H1 (cell line): ENCODE data around the gene NHS. TPM values are rescaled to one million over a fixed set of nuclear protein-coding genes. Genes with fewer than 3 reads are reported as not detected.

Source experiments
- CTCF ChIA-PET: fragments of 300-600 bp; sonication (Branson Sonifier 250); formaldehyde crosslinking; loops from one replicate; lab custom pipeline; 2021; ENCODE audit not compliant: partially characterized antibody; lab: Charles Lee
- POLR2A ChIA-PET: fragments of 300-600 bp; sonication (Branson Sonifier 250); formaldehyde crosslinking; loops from one replicate; lab custom pipeline; 2021; ENCODE audit warnings: inconsistent platforms; ENCODE audit not compliant: partially characterized antibody; lab: Charles Lee
- DNase-seq, 2 experiments: peaks; one replicate each; pipeline versions ENCODE4 v3.0.0 to v3.0.0-alpha.2; 2010 to 2022; ENCODE audit warnings: low spot score in 2 of 2, low read depth in 1 of 2, mixed read lengths in 1 of 2
- FAIRE-seq: peaks from 2 replicates; lab custom pipeline; 2011; peaks lifted over from hg19 to GRCh38; lab: Jason Lieb, UNC
- H2AFZ ChIP-seq: 2 replicates; pipeline ENCODE4 v1.8.1; 2012; ENCODE audit warnings: low read length, inconsistent platforms
- H2AK5ac ChIP-seq: 2 replicates; pipeline ENCODE4 v1.6.1; 2013; ENCODE audit warnings: low read depth, low read length
- H2BK120ac ChIP-seq: replicated peaks from 2 replicates; pipeline ENCODE3; 2013; ENCODE audit warnings: low read depth, low read length, inconsistent platforms
- H2BK12ac ChIP-seq: 2 replicates; pipeline ENCODE4 v1.6.1; 2013; ENCODE audit warnings: low read depth, low read length
- H2BK15ac ChIP-seq: 2 replicates; pipeline ENCODE4 v1.6.1; 2013; ENCODE audit warnings: low read length
- H2BK20ac ChIP-seq: 2 replicates; pipeline ENCODE4 v1.6.1; 2013; ENCODE audit warnings: low read length
- H2BK5ac ChIP-seq: 2 replicates; pipeline ENCODE4 v1.6.1; 2013; ENCODE audit warnings: low read depth, low read length
- H3K14ac ChIP-seq: 2 replicates; pipeline ENCODE4 v1.6.1; 2013; ENCODE audit warnings: inconsistent platforms; ENCODE audit not compliant: insufficient read length
- H3K18ac ChIP-seq: 2 replicates; pipeline ENCODE4 v1.6.1; 2013; ENCODE audit warnings: low read length; ENCODE audit errors: extremely low read depth
- H3K23ac ChIP-seq: 2 replicates; pipeline ENCODE4 v1.6.1; 2013; ENCODE audit warnings: inconsistent platforms; ENCODE audit not compliant: insufficient read length
- H3K23me2 ChIP-seq: 2 replicates; pipeline ENCODE4 v1.6.1; 2013; ENCODE audit warnings: low read depth, low read length
- H3K27ac ChIP-seq: 2 replicates; pipeline ENCODE4 v1.6.1; 2011; ENCODE audit warnings: low read depth, low read length, inconsistent platforms
- H3K27me3 ChIP-seq, 4 experiments: replicated peaks in 1 of 4; 1 replicate in 1 of 4; 2 replicates in 3 of 4; pipeline versions ENCODE4 v1.6.1 to v1.8.1; 2011 to 2013; ENCODE audit warnings: low read length in 3 of 4, mild to moderate bottlenecking in 3 of 4, inconsistent platforms in 2 of 4, mixed read lengths in 2 of 4, moderate library complexity in 1 of 4; ENCODE audit not compliant: control insufficient read depth in 3 of 4, insufficient read depth in 3 of 4; ENCODE audit errors: extremely low read depth in 1 of 4
- H3K36me3 ChIP-seq, 4 experiments: 2 replicates each; pipeline versions ENCODE4 v1.6.1 to v1.8.1; 2011 to 2013; ENCODE audit warnings: mild to moderate bottlenecking in 4 of 4, low read length in 3 of 4, moderate library complexity in 2 of 4, control low read depth in 1 of 4, inconsistent platforms in 1 of 4; ENCODE audit not compliant: insufficient read depth in 4 of 4, control insufficient read depth in 2 of 4
- H3K4ac ChIP-seq: replicated peaks from 2 replicates; pipeline ENCODE3; 2013; ENCODE audit warnings: low read length, low read depth, mixed read lengths, inconsistent platforms; ENCODE audit not compliant: insufficient read length
- H3K4me1 ChIP-seq, 4 experiments: replicated peaks in 1 of 4; 1 replicate in 1 of 4; 2 replicates in 3 of 4; pipeline versions ENCODE4 v1.6.1 to v1.8.1; 2011 to 2013; ENCODE audit warnings: low read length in 3 of 4, inconsistent platforms in 2 of 4, mixed read lengths in 1 of 4; ENCODE audit not compliant: insufficient read depth in 4 of 4, control insufficient read depth in 3 of 4
- H3K4me2 ChIP-seq, 2 experiments: 2 replicates each; pipeline versions ENCODE4 v1.6.1 to v1.8.1; 2011 to 2013; ENCODE audit warnings: low read depth in 2 of 2, low read length in 2 of 2, control low read depth in 1 of 2, inconsistent platforms in 1 of 2, mild to moderate bottlenecking in 1 of 2; ENCODE audit not compliant: insufficient read depth in 1 of 2
- H3K4me3 ChIP-seq, 4 experiments: fragments of 200-600, 300-600 bp in 1 of 4; sonication (generic), shearing (Covaris generic), sonication (Bioruptor Twin) in 1 of 4; 2 replicates each; pipeline versions ENCODE4 v1.5.1 to v1.8.1; 2011 to 2016; ENCODE audit warnings: low read length in 4 of 4, low read depth in 3 of 4, control low read depth in 2 of 4, inconsistent platforms in 2 of 4, mild to moderate bottlenecking in 2 of 4, mixed read lengths in 1 of 4, moderate library complexity in 1 of 4; ENCODE audit not compliant: insufficient read depth in 2 of 4; ENCODE audit errors: extremely low read depth in 1 of 4
- H3K56ac ChIP-seq: replicated peaks from 2 replicates; pipeline ENCODE3; 2013; ENCODE audit warnings: low read depth, mild to moderate bottlenecking, mixed read lengths, low read length, inconsistent platforms; ENCODE audit not compliant: insufficient read length
- H3K79me1 ChIP-seq: 2 replicates; pipeline ENCODE4 v1.6.1; 2013; ENCODE audit warnings: low read depth, low read length, control low read depth
- H3K79me2 ChIP-seq, 2 experiments: 2 replicates each; pipeline versions ENCODE4 v1.6.1 to v1.8.1; 2012 to 2013; ENCODE audit warnings: low read length in 2 of 2, mild to moderate bottlenecking in 2 of 2, inconsistent platforms in 1 of 2; ENCODE audit not compliant: insufficient read depth in 2 of 2, control insufficient read depth in 1 of 2
- H3K9ac ChIP-seq, 4 experiments: replicated peaks in 1 of 4; 1 replicate in 1 of 4; 2 replicates in 3 of 4; pipeline versions ENCODE4 v1.6.1 to v1.8.1; 2011 to 2013; ENCODE audit warnings: low read depth in 3 of 4, low read length in 3 of 4, control low read depth in 2 of 4, mild to moderate bottlenecking in 2 of 4, moderate library complexity in 2 of 4, inconsistent platforms in 1 of 4; ENCODE audit errors: extremely low read depth in 1 of 4
- H3K9me3 ChIP-seq, 2 experiments: 2 replicates each; pipeline versions ENCODE4 v1.6.1 to v1.8.1; 2012 to 2013; ENCODE audit warnings: mild to moderate bottlenecking in 2 of 2, moderate library complexity in 2 of 2, control low read depth in 1 of 2, inconsistent platforms in 1 of 2, low read depth in 1 of 2, low read length in 1 of 2, mixed read lengths in 1 of 2; ENCODE audit not compliant: insufficient read depth in 2 of 2
- H4K20me1 ChIP-seq, 2 experiments: replicated peaks in 1 of 2; 2 replicates each; pipeline versions ENCODE3 to v1.8.1; 2011 to 2013; ENCODE audit warnings: inconsistent platforms in 2 of 2, low read length in 2 of 2, mild to moderate bottlenecking in 1 of 2; ENCODE audit not compliant: insufficient read depth in 2 of 2, control insufficient read depth in 1 of 2
- H4K5ac ChIP-seq: 2 replicates; pipeline ENCODE4 v1.6.1; 2013; ENCODE audit warnings: low read length, low read depth, mixed read lengths, inconsistent platforms; ENCODE audit not compliant: insufficient read length
- H4K8ac ChIP-seq: 2 replicates; pipeline ENCODE4 v1.8.0; 2013; ENCODE audit warnings: mild to moderate bottlenecking, moderate library complexity, low read length, inconsistent platforms; ENCODE audit not compliant: insufficient read depth; ENCODE audit errors: extremely low read depth
- H4K91ac ChIP-seq: replicated peaks from 2 replicates; pipeline ENCODE3; 2013; ENCODE audit warnings: low read length, mixed read lengths, inconsistent platforms; ENCODE audit not compliant: insufficient read length
- BRCA1 ChIP-seq: IDR thresholded peaks from 2 replicates; pipeline ENCODE4 v1.6.1; 2012; ENCODE audit warnings: low read depth, low read length, improper control_type of control experiment
- CHD1 ChIP-seq: IDR thresholded peaks from 2 replicates; pipeline ENCODE4 v1.6.1; 2012; ENCODE audit warnings: low read depth, low read length, improper control_type of control experiment
- CREB1 ChIP-seq: IDR thresholded peaks from 2 replicates; pipeline ENCODE4 v1.6.1; 2012; ENCODE audit warnings: inconsistent platforms
- GABPA ChIP-seq: IDR thresholded peaks from 2 replicates; pipeline ENCODE4 v1.6.1; 2011; ENCODE audit warnings: mild to moderate bottlenecking, low read length, moderate library complexity, borderline replicate concordance; ENCODE audit not compliant: insufficient read depth
- JUND ChIP-seq: IDR thresholded peaks from 2 replicates; pipeline ENCODE4 v1.6.1; 2011; ENCODE audit warnings: mild to moderate bottlenecking, improper control_type of control experiment, low read length
- POU5F1 ChIP-seq: IDR thresholded peaks from 2 replicates; pipeline ENCODE4 v1.6.1; 2011; ENCODE audit warnings: low read depth, mild to moderate bottlenecking, low read length, moderate library complexity
- SIRT6 ChIP-seq: IDR thresholded peaks from one replicate; pipeline ENCODE4 v1.7.1; 2012; ENCODE audit warnings: low read length, inconsistent platforms
- SP1 ChIP-seq: IDR thresholded peaks from 2 replicates; pipeline ENCODE4 v1.6.1; 2011; ENCODE audit warnings: low read depth, low read length
- TEAD4 ChIP-seq: IDR thresholded peaks from 2 replicates; pipeline ENCODE4 v1.6.1; 2012; ENCODE audit warnings: low read depth, low read length, inconsistent platforms, mixed read lengths
- WGBS, 2 experiments: shearing (Covaris generic) in 1 of 2; methylation state at CpG; one replicate each; pipeline versions ENCODE4 v1.1.6 to v1.1.7; 2013 to 2015; ENCODE audit warnings: low lambda C conversion rate in 2 of 2, mixed read lengths in 2 of 2, inconsistent platforms in 1 of 2, low coverage in 1 of 2, missing lambda C conversion rate in 1 of 2; ENCODE audit not compliant: insufficient replicate concordance in 2 of 2, insufficient coverage in 1 of 2, insufficient read length in 1 of 2; ENCODE audit errors: extremely low coverage in 1 of 2, missing lambda C conversion rate in 1 of 2; 5-methylcytosine and 5-hydroxymethylcytosine counted together
- polyA plus RNA-seq, 7 experiments: library from polyadenylated mRNA; depleted of rRNA in 3 of 7; stranded (reverse) in 5 of 7; unstranded in 2 of 7; fragments of >200 nt in 5 of 7; fragments of 200-250 nt in 2 of 7; gene quantifications; 1 replicate in 5 of 7; 2 replicates in 1 of 7; 4 replicates in 1 of 7; pipeline versions ENCODE4 v1.2.1 to v1.2.3, GENCODE V29; 2011 to 2013; ENCODE audit warnings: missing spikeins in 2 of 7, mixed read lengths in 2 of 7
- total RNA-seq: library from RNA; stranded (reverse); fragmentation: NEBNext Ultra II Directional; extraction: Animal tissue kit (Norgen Biotek cat#: 25700); gene quantifications from 2 replicates; pipeline ENCODE4 v1.2.1, GENCODE V29; 2021
- TF ChIP-seq, protein P1 (sequence below): IDR thresholded peaks from 2 replicates; pipeline ENCODE4 v1.6.1; 2012; ENCODE audit warnings: inconsistent platforms
- TF ChIP-seq, protein P2 (sequence below), 3 experiments: IDR thresholded peaks; 1 replicate in 2 of 3; 2 replicates in 1 of 3; pipeline versions ENCODE4 v1.5.1 to v1.6.1; 2011; ENCODE audit warnings: low read length in 3 of 3, mild to moderate bottlenecking in 3 of 3, inconsistent platforms in 2 of 3, low read depth in 1 of 3, moderate library complexity in 1 of 3; ENCODE audit not compliant: insufficient read depth in 1 of 3; ENCODE audit errors: control extremely low read depth in 1 of 3

The NHS gene
- total and polyA plus RNA-seq, 2 of the 8 experiments (the other 6 are each of a cell fraction or from before 2014, with no cell fraction given): 2.2 to 6.7 TPM

- FAIRE-seq (no peak), DNase-seq (no peak)
- no peak overlapping the region for H2BK120ac ChIP-seq
- H2AK5ac ChIP-seq: no peak overlapping the region
- H2BK5ac ChIP-seq: no peak overlapping the region
- no peak overlapping the region for H3K56ac ChIP-seq
- WGBS, 2 experiments: 88% methylated on average over 3 of the region's 6 CpGs; no CpG with 5 or more reads in 1 of the 2 experiments
- H2BK15ac ChIP-seq: no peak overlapping the region
- H3K14ac ChIP-seq: no peak overlapping the region
- no peaks in the 10 kb centered on the region for H3K36me3 ChIP-seq
- no peak overlapping the region for H3K18ac ChIP-seq
- ChIA-PET POLR2A (no interaction called here), CTCF (interaction anchor here (0.6 to 1.6 kb wide), 5 partner anchors 34 to 288 kb away, joined by 3 read pairs; no protein-coding TSS in a partner anchor)
- H3K27me3 ChIP-seq: no peaks in the 10 kb centered on the region
- no peaks in the 10 kb centered on the region for H3K9me3 ChIP-seq
- no peaks in the 10 kb centered on the region for H3K23me2 ChIP-seq
- no peak overlapping the region for H4K8ac ChIP-seq
- no peak overlapping the region for H3K9ac ChIP-seq
- H3K23ac ChIP-seq: no peak overlapping the region
- no peak overlapping the region for H3K4me3 ChIP-seq
- no peak overlapping the region for H3K27ac ChIP-seq
- H3K4ac ChIP-seq: no peak overlapping the region
- peaks cover 0 to 2% of the 10 kb centered on the region in 2 experiments; a peak in 1 of 4 replicates for H3K79me2 ChIP-seq
- H3K4me2 ChIP-seq: no peak overlapping the region
- H4K20me1 ChIP-seq: no peaks in the 10 kb centered on the region
- H2BK20ac ChIP-seq: no peak overlapping the region
- H2BK12ac ChIP-seq: no peak overlapping the region
- H4K5ac ChIP-seq: no peak overlapping the region
- H4K91ac ChIP-seq: no peak overlapping the region
- no peak overlapping the region for H2AFZ ChIP-seq
- H3K4me1 ChIP-seq: peaks cover 0 to 5% (median 2%) of the 10 kb centered on the region in 4 experiments; a peak in 3 of 7 replicates
- H3K79me1 ChIP-seq: no peaks in the 10 kb centered on the region
- TF ChIP-seq TEAD4: no peak
- no peak for TF ChIP-seq JUND
- TF ChIP-seq CREB1: no peak
- TF ChIP-seq, protein P1, sequence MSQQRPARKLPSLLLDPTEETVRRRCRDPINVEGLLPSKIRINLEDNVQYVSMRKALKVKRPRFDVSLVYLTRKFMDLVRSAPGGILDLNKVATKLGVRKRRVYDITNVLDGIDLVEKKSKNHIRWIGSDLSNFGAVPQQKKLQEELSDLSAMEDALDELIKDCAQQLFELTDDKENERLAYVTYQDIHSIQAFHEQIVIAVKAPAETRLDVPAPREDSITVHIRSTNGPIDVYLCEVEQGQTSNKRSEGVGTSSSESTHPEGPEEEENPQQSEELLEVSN: no peak
- TF ChIP-seq SIRT6: no peak
- TF ChIP-seq BRCA1: no peak
- TF ChIP-seq SP1: no peak
- TF ChIP-seq, protein P2, sequence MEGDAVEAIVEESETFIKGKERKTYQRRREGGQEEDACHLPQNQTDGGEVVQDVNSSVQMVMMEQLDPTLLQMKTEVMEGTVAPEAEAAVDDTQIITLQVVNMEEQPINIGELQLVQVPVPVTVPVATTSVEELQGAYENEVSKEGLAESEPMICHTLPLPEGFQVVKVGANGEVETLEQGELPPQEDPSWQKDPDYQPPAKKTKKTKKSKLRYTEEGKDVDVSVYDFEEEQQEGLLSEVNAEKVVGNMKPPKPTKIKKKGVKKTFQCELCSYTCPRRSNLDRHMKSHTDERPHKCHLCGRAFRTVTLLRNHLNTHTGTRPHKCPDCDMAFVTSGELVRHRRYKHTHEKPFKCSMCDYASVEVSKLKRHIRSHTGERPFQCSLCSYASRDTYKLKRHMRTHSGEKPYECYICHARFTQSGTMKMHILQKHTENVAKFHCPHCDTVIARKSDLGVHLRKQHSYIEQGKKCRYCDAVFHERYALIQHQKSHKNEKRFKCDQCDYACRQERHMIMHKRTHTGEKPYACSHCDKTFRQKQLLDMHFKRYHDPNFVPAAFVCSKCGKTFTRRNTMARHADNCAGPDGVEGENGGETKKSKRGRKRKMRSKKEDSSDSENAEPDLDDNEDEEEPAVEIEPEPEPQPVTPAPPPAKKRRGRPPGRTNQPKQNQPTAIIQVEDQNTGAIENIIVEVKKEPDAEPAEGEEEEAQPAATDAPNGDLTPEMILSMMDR (IDR thresholded peaks at IDR 0.05; ENCODE audit: control extremely low read depth in 1 of 3, insufficient read depth in 1 of 3, low read depth in 1 of 3, low read length in 3 of 3): no peak
- no peak for TF ChIP-seq GABPA
- no peak for TF ChIP-seq POU5F1
- TF ChIP-seq CHD1: no peak
Observed at GRCh38 chrX:17529151-17529745, 154.2 kb downstream of the NHS start.
